ENCODE data around the gene TSPAN17. TPM values are rescaled to one million over a fixed set of nuclear protein-coding genes. Genes with fewer than 3 reads are reported as not detected.

TSPAN17 gene
- total and polyA plus RNA-seq, 10 of the 15 experiments (the other 5 are each of a cell fraction or from before 2014, with no cell fraction given) = 0.24 to 17.1 (median 10.4) TPM

DNA sequence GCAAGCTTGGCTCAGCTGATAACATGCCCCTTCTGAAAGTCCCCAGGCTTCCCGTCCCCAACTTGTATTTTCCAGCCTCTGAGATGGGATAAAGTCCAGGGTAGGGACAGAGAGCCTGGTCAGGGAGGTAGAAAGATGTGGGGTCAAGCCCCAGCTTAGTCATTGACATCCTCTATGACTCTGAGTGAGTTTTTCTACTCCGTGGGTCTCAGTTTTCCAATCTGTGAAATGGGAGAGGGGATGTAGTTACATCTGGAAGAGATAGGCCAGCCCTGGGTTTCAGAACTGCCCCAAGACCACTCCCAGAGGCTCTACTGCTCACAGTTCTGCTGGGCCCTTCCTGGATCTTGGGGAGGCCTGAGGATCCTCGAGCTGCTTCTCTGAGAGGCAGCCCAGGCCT, 40.4 kb upstream of the TSPAN17 start:
- FAIRE-seq = no peak
- intact Hi-C loops (cut with micrococcal nuclease; ENCODE audit: unreplicated experiment) (no loop called here), in situ Hi-C loops (cut with MboI) (no loop called here)
- Histone ChIP-seq H3K27ac (ENCODE audit: control insufficient read depth, insufficient read depth) (no peak overlapping the region), H3K4me2 (ENCODE audit: control insufficient read depth, insufficient read depth) (no peak overlapping the region), H3K9ac (ENCODE audit: control insufficient read depth, insufficient read depth, low read length) (no peak overlapping the region), H3K9me3 (replicated peaks; ENCODE audit: control insufficient read depth, insufficient read depth, low read length) (no peaks in the 10 kb centered on the region), H3K4me1 (ENCODE audit: control insufficient read depth, insufficient read depth, low read length) (peaks cover 12% of the 10 kb centered on the region), H4K20me1 (ENCODE audit: control insufficient read depth, insufficient read depth) (no peaks in the 10 kb centered on the region), H3K4me3 (no peak overlapping the region), H3K79me2 (ENCODE audit: control insufficient read depth, insufficient read depth, low read length) (no peaks in the 10 kb centered on the region; the same call in 1 of the 2 replicates), H3K27me3 (replicated peaks in 1 of 2; ENCODE audit: control insufficient read depth in 2 of 2, insufficient read depth in 2 of 2, low read length in 1 of 2) (no peaks in the 10 kb centered on the region), H2AFZ (ENCODE audit: control insufficient read depth, low read depth, low read length) (no peak overlapping the region), H3K36me3 (ENCODE audit: control insufficient read depth in 2 of 2, insufficient read depth in 2 of 2, low read length in 1 of 2) (no peaks in the 10 kb centered on the region)
- BruUV-seq (replicated peaks) = TSS peak; percentile 44
- SMC1A ChIA-PET (ENCODE audit: uncharacterized antibody, unreplicated experiment) = interaction anchor here (1.7 kb wide), 1 partner anchor 260 kb away, joined by 4 read pairs; no protein-coding TSS in a partner anchor
- WGBS (ENCODE audit: insufficient coverage, insufficient replicate concordance, low lambda C conversion rate, missing lambda C conversion rate) = 78% methylated on average over 3 of the region's 3 CpGs
- no peak for DNase-seq (ENCODE audit: low read depth, low spot score)
- CTCF ChIA-PET = no interaction called here
- TF ChIP-seq FOXM1 (IDR thresholded peaks at IDR 0.05; ENCODE audit: low read depth, low read length) (no peak), SREBF1 (IDR thresholded peaks at IDR 0.05; ENCODE audit: low read length) (no peak), IRF3 (IDR thresholded peaks at IDR 0.05) (no peak), ZNF24 (IDR thresholded peaks at IDR 0.05) (no peak)
- ATAC-seq = no peak
- RAD21 ChIA-PET (ENCODE audit: unreplicated experiment) = interaction anchor here (0.9 kb wide), 1 partner anchor 70 kb away, joined by 3 read pairs; the partner anchor contains the start of gene RNF44
- POLR2A ChIA-PET = no interaction called here

GRCh38 chr5:176608142-176608705, 39.1 kb upstream of the TSPAN17 start:
- RAD21 ChIA-PET (ENCODE audit: unreplicated experiment) = no interaction called here
- H3K27ac ChIP-seq (ENCODE audit: control insufficient read depth, insufficient read depth) = no peak overlapping the region
- H3K4me3 ChIP-seq = no peak overlapping the region
- CTCF ChIA-PET = interaction anchor here (0.6 to 1.1 kb wide), 2 partner anchors 35 to 999 kb away, joined by 3 to 4 read pairs; no protein-coding TSS in a partner anchor
- POLR2A ChIA-PET = interaction anchor here (0.6 kb wide), 1 partner anchor 188 kb away, joined by 6 read pairs; no protein-coding TSS in a partner anchor
- H3K27me3 ChIP-seq (replicated peaks in 1 of 2; ENCODE audit: control insufficient read depth in 2 of 2, insufficient read depth in 2 of 2, low read length in 1 of 2) = no peaks in the 10 kb centered on the region
- no peaks in the 10 kb centered on the region; the same call in 1 of the 2 replicates for H3K79me2 ChIP-seq (ENCODE audit: control insufficient read depth, insufficient read depth, low read length)
- FAIRE-seq (no peak), DNase-seq (ENCODE audit: low read depth, low spot score) (no peak), ATAC-seq (no peak)
- no peak for TF ChIP-seq TARDBP (IDR thresholded peaks at IDR 0.05; ENCODE audit: borderline replicate concordance)
- TF ChIP-seq RUNX3 (IDR thresholded peaks at IDR 0.05; ENCODE audit: low read length) = 0 out of 2 replicates have a peak, but pooled peaks have one; percentile 19
- no peaks in the 10 kb centered on the region for H4K20me1 ChIP-seq (ENCODE audit: control insufficient read depth, insufficient read depth)
- no peaks in the 10 kb centered on the region for H3K9me3 ChIP-seq (replicated peaks; ENCODE audit: control insufficient read depth, insufficient read depth, low read length)
- H2AFZ ChIP-seq (ENCODE audit: control insufficient read depth, low read depth, low read length) = no peak overlapping the region
- TSS peak; percentile 65 for BruUV-seq (replicated peaks)
- H3K4me1 ChIP-seq (ENCODE audit: control insufficient read depth, insufficient read depth, low read length) = peaks cover 12% of the 10 kb centered on the region
- H3K9ac ChIP-seq (ENCODE audit: control insufficient read depth, insufficient read depth, low read length) = no peak overlapping the region
- in situ Hi-C loops (cut with MboI) = no loop called here
- 89% methylated on average over 4 of the region's 4 CpGs for WGBS (ENCODE audit: insufficient coverage, insufficient replicate concordance, low lambda C conversion rate, missing lambda C conversion rate)
- SMC1A ChIA-PET (ENCODE audit: uncharacterized antibody, unreplicated experiment) = no interaction called here
- intact Hi-C loops (cut with micrococcal nuclease; ENCODE audit: unreplicated experiment) = no loop called here
- no peaks in the 10 kb centered on the region for H3K36me3 ChIP-seq (ENCODE audit: control insufficient read depth in 2 of 2, insufficient read depth in 2 of 2, low read length in 1 of 2)
- H3K4me2 ChIP-seq (ENCODE audit: control insufficient read depth, insufficient read depth) = no peak overlapping the region
